NOMO-1 treated with DMSO at 0.1 percent for 48 hours (cell line): Measurements from ENCODE around the gene EPS15.

Source experiments
- DNase-seq: peaks from one replicate; lab custom pipeline; 2025; ENCODE audit not compliant: unreplicated experiment; lab: John Stamatoyannopoulos, UW

Gene EPS15

GRCh38 chr1:51322417-51323101, 196.5 kb downstream of the EPS15 start:
- no peak for DNase-seq

GRCh38 chr1:51321924-51322280, 197.2 kb downstream of the EPS15 start:
- no peak for DNase-seq

DNA sequence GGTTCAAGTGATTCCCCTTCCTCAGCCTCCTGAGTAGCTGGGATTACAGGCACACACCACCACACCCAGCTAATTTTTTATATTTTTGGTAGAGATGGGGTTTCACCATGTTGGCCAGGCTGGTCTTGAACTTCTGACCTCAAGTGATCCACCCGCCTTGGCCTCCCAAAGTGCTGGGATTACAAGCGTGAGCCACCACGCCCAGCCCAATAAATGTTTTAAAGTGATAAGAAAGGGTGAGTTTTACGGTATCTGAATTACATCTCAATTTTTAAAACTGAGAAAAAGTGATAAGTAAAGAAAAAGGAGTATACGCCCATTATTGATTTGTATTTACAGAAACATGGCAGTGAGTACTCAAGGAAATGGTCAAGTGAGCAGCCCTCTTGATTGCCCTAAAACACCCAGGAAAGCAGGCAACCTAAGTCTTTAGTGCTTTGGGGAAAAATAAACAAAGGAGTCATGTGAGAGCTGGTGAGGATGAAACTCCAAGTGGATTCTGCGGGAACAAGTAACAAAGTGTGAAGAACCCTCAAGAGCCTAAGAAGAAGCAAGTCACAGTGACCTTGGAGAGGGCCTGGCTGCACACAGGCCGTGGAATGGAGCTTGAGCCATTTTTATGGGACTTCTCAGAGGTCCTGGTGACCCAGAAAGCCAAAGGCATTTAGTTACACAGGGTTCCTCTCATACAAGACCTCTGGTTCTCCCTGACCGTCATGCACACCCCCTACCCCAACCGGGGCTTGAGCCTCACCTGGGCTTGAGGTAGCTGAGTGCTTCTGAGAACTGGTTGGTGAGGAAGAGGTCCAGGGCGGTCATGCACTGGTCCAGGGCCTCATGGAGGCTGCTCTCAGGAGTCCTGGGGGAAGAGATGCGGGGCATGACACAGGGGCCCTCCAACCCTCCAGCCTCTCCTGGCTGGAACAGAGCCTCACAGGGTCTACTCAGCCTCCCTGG, 197.8 kb downstream of the EPS15 start:
- DNase-seq = no peak

GRCh38 chr1:51317798-51318197, 201.3 kb downstream of the EPS15 start:
- no peak for DNase-seq

- no peak for DNase-seq
Observed at GRCh38 chr1:51316846-51317120, 202.3 kb downstream of the EPS15 start.

- no peak for DNase-seq
Observed at GRCh38 chr1:51316113-51316845, 202.8 kb downstream of the EPS15 start.

GRCh38 chr1:51314974-51315373, 204.1 kb downstream of the EPS15 start:
- DNase-seq = no peak

- DNase-seq = no peak
Observed at GRCh38 chr1:51313961-51314777, 204.9 kb downstream of the EPS15 start.

DNA sequence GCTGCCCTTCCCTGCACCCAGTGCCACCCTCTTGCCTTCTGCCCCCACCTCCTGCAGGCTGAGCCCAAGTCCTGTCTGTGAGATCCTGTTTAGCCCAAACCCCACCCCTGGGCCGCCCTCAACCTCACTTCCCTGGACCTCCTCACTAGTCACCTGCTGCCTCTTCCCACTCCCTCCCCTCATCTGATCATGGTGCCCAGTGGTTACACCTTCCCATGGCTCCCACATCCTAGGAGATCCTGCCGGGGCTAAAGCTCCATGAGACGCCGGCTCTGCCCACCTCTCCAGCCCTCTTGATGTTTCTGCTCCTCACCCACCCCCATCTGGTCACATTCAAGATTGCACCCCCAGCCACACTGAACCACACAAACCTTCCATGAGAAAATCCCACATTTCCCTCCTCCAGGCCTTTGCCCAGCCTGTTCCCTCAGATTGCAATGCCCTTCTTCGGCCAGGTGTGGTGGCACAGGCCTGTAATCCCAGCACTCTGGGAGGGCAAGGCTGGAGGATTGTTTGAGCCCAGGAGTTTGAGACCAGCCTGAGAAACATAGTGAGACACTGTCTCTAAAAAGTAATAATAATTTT, 205.7 kb downstream of the EPS15 start:
- DNase-seq = no peak

DNA sequence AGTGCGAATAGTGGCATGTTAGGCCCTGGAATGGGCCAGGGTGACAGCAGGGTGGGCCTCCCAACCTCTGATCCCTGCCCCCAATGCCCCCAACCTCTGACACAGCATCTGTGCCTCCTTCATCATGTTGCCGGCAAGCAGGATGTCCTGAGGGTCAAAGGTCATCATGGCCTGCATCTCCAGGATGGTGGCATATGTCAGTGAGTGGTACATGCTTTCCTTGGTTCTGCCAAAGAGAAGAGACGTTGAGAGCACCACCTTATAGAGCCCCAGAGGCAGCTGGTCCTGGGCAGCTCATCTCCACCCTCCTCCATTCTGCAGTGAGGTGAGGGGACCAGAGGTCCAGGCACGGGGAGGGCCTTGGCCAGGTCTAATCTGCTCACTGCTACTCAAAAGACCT, 206.3 kb downstream of the EPS15 start:
- no peak for DNase-seq

DNA sequence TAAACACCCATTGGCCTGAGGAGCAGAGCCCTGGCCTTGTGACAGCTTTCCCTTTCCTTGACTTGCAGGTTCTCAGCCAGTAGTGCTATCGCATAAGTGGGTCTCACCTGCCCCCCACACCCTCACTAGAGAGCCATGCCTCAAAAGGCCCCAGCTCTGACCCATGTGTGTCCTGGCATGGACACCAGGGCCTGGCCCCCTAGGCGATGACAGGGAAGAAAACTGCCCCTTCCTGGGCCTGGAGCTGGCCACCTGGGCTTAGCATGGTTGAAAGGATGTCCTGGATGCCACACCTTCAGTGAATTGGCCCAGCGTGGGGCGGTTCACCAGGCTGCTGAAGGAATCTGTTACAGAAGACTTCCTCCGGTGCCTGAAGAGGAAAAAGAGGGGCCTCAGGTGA, 207.2 kb downstream of the EPS15 start:
- DNase-seq = no peak

DNA sequence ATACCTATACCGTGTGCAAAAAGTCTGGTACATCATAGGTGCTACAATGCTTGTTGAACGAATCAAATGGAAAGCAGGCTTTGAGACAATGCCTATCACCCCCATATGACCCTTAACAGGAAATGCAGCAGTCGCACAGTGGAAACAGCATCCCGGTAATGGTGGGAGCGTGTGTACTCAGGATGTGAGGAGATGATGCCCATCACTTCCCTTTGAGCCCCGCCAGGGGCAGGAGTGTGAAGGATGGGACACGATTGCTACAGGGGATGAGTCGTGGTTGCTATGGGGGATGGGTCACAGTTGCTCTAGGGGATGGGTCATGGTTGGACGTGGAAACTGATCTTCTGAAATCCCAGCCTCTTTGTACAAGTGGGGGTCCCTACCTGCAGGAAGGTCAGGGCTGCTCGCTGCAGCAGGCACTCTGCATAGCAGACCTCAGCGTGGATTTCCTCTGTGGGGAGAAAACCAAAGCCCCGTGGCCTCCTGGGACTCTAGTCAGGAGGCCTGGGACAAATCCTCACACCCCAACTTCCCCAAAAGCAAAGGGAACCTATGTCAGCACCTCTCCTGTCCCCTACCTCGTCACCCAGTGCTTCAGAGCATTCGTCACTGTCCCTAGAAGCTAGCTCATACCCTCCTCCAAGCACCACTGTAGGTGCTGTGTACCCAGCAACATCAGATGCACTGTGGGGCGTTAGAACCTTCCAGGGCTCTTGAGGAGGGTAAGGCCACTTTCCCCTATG, 208.0 kb downstream of the EPS15 start:
- DNase-seq = no peak

GRCh38 chr1:51309291-51309690, 209.8 kb downstream of the EPS15 start:
- DNase-seq = no peak

DNA sequence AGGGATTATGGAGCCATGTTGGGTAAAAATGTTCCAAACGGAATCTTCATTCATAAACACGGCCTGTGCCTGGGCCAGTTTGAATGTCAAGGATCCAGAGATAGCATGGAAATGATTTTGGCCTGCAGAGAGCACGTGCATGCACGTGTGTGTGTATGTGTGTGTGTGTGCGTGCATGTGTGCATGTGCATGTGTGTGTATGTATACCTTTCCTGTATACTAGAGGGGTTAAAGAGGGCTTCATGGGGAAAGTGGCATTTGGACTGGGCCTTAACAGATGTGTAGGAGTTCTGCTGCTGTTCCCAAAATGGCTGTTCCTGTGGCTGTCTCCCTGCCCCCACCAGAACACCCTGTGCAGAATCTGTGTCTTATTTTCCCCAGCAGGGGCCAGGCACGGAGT, 210.4 kb downstream of the EPS15 start:
- no peak for DNase-seq

GRCh38 chr1:51306950-51307349, 212.1 kb downstream of the EPS15 start:
- no peak for DNase-seq

DNA sequence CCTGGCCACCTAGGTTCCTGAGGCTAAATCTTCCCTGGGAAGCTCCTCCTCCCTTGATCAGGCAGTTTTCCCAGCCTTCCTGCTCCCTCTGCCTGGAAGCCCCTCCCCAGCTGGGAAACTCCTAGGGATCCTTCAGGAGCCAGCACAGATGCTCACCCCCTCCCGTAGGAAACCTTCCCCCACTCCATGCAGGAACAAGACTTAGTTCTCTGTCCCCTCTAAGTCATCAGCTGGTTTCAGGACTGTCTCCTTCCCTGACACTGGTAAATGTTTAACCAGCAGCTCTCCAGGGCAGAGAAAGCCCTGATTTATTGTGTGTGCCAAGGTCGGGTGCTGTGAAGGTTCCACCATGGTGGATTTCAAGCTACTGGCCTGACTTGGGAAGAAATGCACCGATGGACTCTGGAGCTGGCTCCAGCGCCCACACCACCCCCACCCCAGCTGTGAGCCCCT, 213.7 kb downstream of the EPS15 start:
- no peak for DNase-seq

DNA sequence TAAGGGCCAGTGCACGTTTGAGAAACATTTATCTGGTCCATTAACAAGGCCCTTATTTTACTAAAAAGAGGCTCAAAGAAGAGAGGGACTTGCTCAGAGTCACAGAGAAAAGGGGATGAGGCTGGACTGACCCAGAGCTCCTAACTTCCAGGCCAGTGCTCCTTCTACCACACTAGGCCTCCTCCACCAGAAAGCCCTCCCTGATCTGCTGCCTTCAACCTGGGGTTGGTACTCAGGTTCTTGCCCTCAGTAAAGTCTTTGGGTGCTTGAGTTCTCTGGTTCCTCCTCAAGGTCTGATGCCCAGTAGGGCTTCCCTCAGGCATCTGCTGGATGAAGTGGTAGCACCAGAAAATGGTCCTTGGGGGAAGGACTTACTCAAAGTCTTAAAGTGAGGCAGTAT, 214.7 kb downstream of the EPS15 start:
- no peak for DNase-seq
